Brain microvascular endothelial cell (primary cell): Measurements from ENCODE around the gene LPIN1.

Source experiments
- DNase-seq: peaks from one replicate; pipeline ENCODE4 v3.0.0-alpha.2; 2020
- H3K27ac ChIP-seq: fragments of 250-450 bp; sonication (Bioruptor Pico); 2 replicates; pipeline ENCODE4 v1.5.1; 2020; ENCODE audit warnings: mild to moderate bottlenecking, moderate library complexity
- H3K27me3 ChIP-seq: fragments of 250-450 bp; sonication (Bioruptor Pico); replicated peaks from 2 replicates; pipeline ENCODE4 v1.5.1; 2020; ENCODE audit warnings: mild to moderate bottlenecking
- H3K36me3 ChIP-seq: fragments of 250-450 bp; sonication (Bioruptor Pico); replicated peaks from 2 replicates; pipeline ENCODE4 v1.5.1; 2020; ENCODE audit warnings: mild to moderate bottlenecking
- H3K4me3 ChIP-seq: 2 replicates; pipeline ENCODE4 v1.5.1; 2011; ENCODE audit warnings: low read depth, mild to moderate bottlenecking, control low read depth, low read length, moderate library complexity
- CTCF ChIP-seq: IDR thresholded peaks from 2 replicates; pipeline ENCODE4 v1.5.1; 2011; ENCODE audit warnings: low read depth, mild to moderate bottlenecking, moderate library complexity, low read length, control low read depth, inconsistent platforms; ENCODE audit errors: missing control alignments
- in situ Hi-C: cut with HindIII; loops from 2 replicates; pipeline ENCODE4 v1.10.0; 2017; ENCODE audit warnings: low sequenced_read_pairs, low pct_ligation_motif_present

The LPIN1 gene

GRCh38 chr2:11781602-11782001 is 35.2 kb downstream of the LPIN1 start:
- Histone ChIP-seq H3K36me3 (peaks cover 33% of the 10 kb centered on the region), H3K4me3 (no peak overlapping the region), H3K27me3 (no peaks in the 10 kb centered on the region), H3K27ac (no peak overlapping the region)
- in situ Hi-C loops: no loop called here
- no peak for TF ChIP-seq CTCF
- DNase-seq: no peak

GRCh38 chr2:11784280-11784679 is 37.8 kb downstream of the LPIN1 start:
- Histone ChIP-seq H3K4me3 (no peak overlapping the region), H3K27ac (no peak overlapping the region), H3K27me3 (no peaks in the 10 kb centered on the region), H3K36me3 (peaks cover 36% of the 10 kb centered on the region)
- no peak for DNase-seq
- in situ Hi-C loops: no loop called here
- TF ChIP-seq CTCF: no peak

- Histone ChIP-seq H3K36me3 (peaks cover 31% of the 10 kb centered on the region), H3K27me3 (no peaks in the 10 kb centered on the region), H3K27ac (no peak overlapping the region), H3K4me3 (peak overlapping the region; percentile 54)
- in situ Hi-C loops: no loop called here
- DNase-seq: peak; percentile 69
- peak; percentile 96 for TF ChIP-seq CTCF
Observed at GRCh38 chr2:11784747-11785610, 38.5 kb downstream of the LPIN1 start.

GRCh38 chr2:11785611-11785940 is 39.1 kb downstream of the LPIN1 start:
- Histone ChIP-seq H3K4me3 (no peak overlapping the region), H3K27ac (no peak overlapping the region), H3K36me3 (peaks cover 36% of the 10 kb centered on the region), H3K27me3 (no peaks in the 10 kb centered on the region)
- TF ChIP-seq CTCF: no peak
- DNase-seq: no peak
- in situ Hi-C loops: no loop called here

GRCh38 chr2:11786191-11786590 is 39.8 kb downstream of the LPIN1 start:
- DNase-seq: no peak
- Histone ChIP-seq H3K36me3 (peaks cover 36% of the 10 kb centered on the region), H3K27me3 (no peaks in the 10 kb centered on the region), H3K4me3 (no peak overlapping the region), H3K27ac (no peak overlapping the region)
- TF ChIP-seq CTCF: no peak
- in situ Hi-C loops: no loop called here

GRCh38 chr2:11786592-11786991 is 40.2 kb downstream of the LPIN1 start:
- H3K27me3 ChIP-seq: no peaks in the 10 kb centered on the region
- H3K36me3 ChIP-seq: peaks cover 35% of the 10 kb centered on the region
- H3K27ac ChIP-seq: no peak overlapping the region
- no peak for TF ChIP-seq CTCF
- no peak for DNase-seq
- in situ Hi-C loops: no loop called here
- no peak overlapping the region for H3K4me3 ChIP-seq
